NCI-H748 treated with DMSO at 0.1 percent for 48 hours (cell line): Measurements from ENCODE around the gene TMEM185B.

Experiments used
- DNase-seq: peaks from one replicate; lab custom pipeline; 2025; lab: John Stamatoyannopoulos, UW

Gene TMEM185B

DNA sequence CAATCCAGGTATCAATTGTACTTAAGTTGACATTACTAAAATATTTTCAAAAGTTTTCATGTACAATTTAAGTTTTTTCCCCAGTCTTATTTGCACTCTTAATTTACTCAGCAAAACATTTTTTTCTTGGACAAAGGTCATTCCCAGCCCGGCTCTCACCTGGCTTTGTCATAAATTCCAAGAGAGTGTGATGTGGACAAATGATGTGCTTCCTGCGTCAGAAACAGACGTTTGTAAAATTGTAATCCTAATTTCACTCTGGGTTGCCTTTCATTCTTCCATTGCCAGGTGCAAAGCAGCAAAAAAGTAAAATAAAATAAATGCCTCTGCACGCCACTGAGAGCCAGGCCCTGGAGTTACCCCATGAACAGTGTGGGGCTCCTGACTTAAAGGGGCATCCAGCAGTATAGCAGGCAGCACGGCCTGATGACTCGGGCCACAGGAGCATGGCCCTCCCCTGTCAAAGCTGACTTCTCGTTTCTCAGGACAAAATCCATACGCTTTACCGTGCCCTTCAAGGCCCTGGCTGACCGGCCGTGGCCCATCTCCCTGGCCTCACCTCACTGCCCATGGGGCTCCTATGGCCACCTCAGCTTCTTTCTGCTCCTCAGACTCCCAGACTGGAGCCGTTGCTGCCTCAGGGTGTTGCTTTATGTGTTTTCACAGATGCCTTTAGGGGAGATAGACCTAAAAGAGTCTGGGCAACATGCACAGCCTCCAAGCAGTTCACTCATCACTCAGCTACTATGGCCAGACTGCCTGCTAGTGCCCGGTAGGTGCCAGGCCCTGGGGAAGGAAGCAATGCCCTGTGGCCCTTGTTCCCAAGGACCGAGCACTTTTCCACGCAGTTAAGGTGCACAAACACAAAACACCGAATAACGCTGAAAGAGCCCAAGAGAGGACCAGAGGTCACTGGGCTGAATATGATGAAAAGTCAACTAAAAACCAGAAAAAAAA lies 7.6 kb upstream of the TMEM185B start:
- DNase-seq: no peak

- DNase-seq: no peak
Observed at GRCh38 chr2:120229341-120229740, 6.1 kb upstream of the TMEM185B start.

GRCh38 chr2:120228503-120228902 lies 5.3 kb upstream of the TMEM185B start:
- no peak for DNase-seq

- no peak for DNase-seq
Observed at GRCh38 chr2:120227111-120227991, 4.2 kb upstream of the TMEM185B start.

- DNase-seq: no peak
Observed at GRCh38 chr2:120226316-120226715, 3.1 kb upstream of the TMEM185B start.

GRCh38 chr2:120225549-120226065 lies 2.4 kb upstream of the TMEM185B start:
- no peak for DNase-seq

GRCh38 chr2:120224735-120225548 lies 1.7 kb upstream of the TMEM185B start:
- peak; percentile 17 for DNase-seq

DNA sequence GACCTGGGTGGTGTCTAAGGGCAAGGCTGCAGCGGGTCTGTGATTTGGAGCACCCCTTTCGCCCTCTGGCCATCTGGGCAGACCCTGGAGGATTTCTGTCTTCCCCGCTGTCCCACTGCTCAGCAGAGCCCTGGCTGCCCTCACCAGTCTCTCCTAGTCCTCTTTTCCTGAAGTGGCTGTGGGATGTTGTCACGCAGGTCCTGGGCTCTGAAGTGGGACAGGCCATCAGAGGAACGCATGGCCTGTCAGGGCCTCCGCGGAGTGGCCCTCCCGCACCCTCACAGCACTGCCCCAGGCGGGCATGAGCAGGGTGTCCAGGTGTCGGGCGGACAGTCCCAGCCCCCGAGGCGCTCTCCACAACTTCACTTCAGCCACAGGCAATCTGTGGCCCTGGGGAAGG lies 1.1 kb upstream of the TMEM185B start:
- DNase-seq: no peak

- no peak for DNase-seq
Observed at GRCh38 chr2:120222186-120223033, 790 bp downstream of the TMEM185B start.

DNA sequence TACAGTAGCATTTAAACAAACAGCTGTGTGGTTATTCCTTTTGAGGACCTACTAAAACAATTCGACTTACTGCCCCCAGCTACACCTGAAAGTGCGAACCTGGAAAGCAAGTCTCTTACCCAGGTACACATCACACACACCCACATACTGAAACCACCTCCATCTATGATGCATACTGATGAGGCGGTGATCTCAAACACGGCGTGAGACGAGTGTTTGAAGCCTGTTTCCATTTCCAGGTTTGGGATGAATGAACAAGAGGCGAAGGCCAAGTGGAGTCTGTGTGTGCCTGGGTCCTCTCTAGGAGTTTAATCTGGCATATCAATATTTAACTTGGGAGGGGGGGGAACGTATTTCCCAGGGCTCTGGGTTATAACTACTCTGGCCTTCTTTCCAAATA lies 1.6 kb downstream of the TMEM185B start:
- DNase-seq: no peak

- DNase-seq: no peak
Observed at GRCh38 chr2:120220756-120221155, 2.4 kb downstream of the TMEM185B start.

DNA sequence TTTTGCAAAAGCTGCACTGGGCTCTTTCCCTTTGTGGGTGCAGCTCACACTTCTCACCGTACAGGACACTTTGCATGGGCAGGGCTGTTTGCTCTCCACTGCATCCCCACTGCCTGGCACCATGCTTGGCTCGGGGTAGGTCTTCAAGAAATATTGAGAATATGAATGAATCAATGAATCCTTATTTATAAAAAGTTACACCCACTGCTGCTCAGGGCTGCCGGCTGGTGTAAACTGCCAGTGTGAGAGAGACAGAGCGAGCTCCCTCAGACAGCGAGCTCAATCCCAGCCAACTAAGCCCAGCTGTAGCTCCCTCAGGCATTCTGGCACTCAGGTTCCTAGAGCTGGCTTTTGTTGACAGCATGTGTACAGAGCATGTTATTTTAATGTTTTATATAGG lies 3.4 kb downstream of the TMEM185B start:
- no peak for DNase-seq

DNA sequence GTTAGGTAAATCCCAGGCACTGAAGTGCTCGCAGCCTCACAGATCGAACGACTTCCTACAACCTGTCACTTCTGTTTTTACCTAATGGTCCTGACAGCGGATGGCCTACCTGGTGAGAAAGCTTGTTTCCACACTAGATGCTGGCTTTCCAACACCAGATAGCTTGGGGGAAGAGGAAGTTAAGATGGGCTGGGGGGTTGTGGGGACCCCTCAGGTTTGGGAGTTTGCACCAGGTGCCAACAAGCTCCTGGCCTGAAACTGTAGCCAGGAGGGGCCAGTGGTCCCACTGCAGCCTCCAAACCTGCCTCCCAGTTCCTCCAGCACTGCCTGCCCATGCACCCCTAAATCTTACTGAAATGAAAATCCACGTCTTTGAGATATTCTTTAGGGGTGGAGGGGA lies 3.9 kb downstream of the TMEM185B start:
- no peak for DNase-seq

DNA sequence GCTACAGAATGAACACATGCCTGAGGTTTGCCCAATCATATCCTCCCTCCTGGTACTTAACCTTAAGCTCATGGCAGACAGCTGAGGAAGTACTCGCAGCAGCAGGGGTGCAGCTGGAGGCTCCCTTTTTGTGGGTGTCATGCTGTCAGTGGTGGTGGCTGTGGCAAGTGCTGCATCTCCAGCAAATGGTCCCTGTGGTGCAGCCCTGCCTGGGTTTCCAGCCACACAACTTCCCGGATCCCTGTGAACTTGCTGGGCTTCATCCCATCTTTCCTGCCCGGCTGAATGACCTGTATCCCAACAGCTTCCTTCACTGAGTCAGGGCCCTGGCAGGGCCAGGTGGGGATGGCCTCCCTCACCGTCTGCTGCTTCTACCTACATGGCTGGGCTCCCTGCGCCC lies 5.0 kb downstream of the TMEM185B start:
- DNase-seq: no peak

GRCh38 chr2:120210270-120210693 lies 12.9 kb downstream of the TMEM185B start:
- DNase-seq: no peak

GRCh38 chr2:120209427-120210269 lies 13.6 kb downstream of the TMEM185B start:
- DNase-seq: no peak

GRCh38 chr2:120208381-120209353 lies 14.5 kb downstream of the TMEM185B start:
- no peak for DNase-seq

- DNase-seq: no peak
Observed at GRCh38 chr2:120206022-120206581, 17.1 kb downstream of the TMEM185B start.
